HTERT RPE-1 (cell line): ENCODE measurements around the gene SPAG6.

Source experiments
- in situ Hi-C: fragments of 300-500 bp; cut with MboI; formaldehyde crosslinking; loops from 4 replicates; pipeline ENCODE4 v1.14.3; 2020; ENCODE audit warnings: low sequenced_read_pairs

The SPAG6 gene

GRCh38 chr10:22321924-22322640 lies 23.2 kb upstream of the SPAG6 start:
- in situ Hi-C loops = no loop called here

GRCh38 chr10:22322641-22323160 lies 22.6 kb upstream of the SPAG6 start:
- in situ Hi-C loops = no loop called here

- in situ Hi-C loops = no loop called here
Observed at GRCh38 chr10:22323538-22324305, 21.6 kb upstream of the SPAG6 start.

GRCh38 chr10:22324413-22324812 lies 20.9 kb upstream of the SPAG6 start:
- in situ Hi-C loops = no loop called here

- in situ Hi-C loops = no loop called here
Observed at GRCh38 chr10:22324893-22325271, 20.4 kb upstream of the SPAG6 start.

- in situ Hi-C loops = no loop called here
Observed at GRCh38 chr10:22325272-22326144, 19.8 kb upstream of the SPAG6 start.

- in situ Hi-C loops = no loop called here
Observed at GRCh38 chr10:22326145-22326702, 19.1 kb upstream of the SPAG6 start.

GRCh38 chr10:22329150-22329549 lies 16.1 kb upstream of the SPAG6 start:
- in situ Hi-C loops = no loop called here

- in situ Hi-C loops = no loop called here
Observed at GRCh38 chr10:22332116-22332692, 13.1 kb upstream of the SPAG6 start.

- in situ Hi-C loops = no loop called here
Observed at GRCh38 chr10:22333167-22333974, 11.9 kb upstream of the SPAG6 start.

GRCh38 chr10:22333975-22334282 lies 11.4 kb upstream of the SPAG6 start:
- in situ Hi-C loops = no loop called here

- in situ Hi-C loops = no loop called here
Observed at GRCh38 chr10:22334414-22335172, 10.7 kb upstream of the SPAG6 start.

- in situ Hi-C loops = no loop called here
Observed at GRCh38 chr10:22335173-22335933, 9.9 kb upstream of the SPAG6 start.

- in situ Hi-C loops = no loop called here
Observed at GRCh38 chr10:22338185-22338900, 7.0 kb upstream of the SPAG6 start.

GRCh38 chr10:22338931-22339330 lies 6.4 kb upstream of the SPAG6 start:
- in situ Hi-C loops = no loop called here

GRCh38 chr10:22339761-22340328 lies 5.5 kb upstream of the SPAG6 start:
- in situ Hi-C loops = no loop called here
